HCT116 (cell line): ENCODE results near the gene PLCG2. TPM values are rescaled to one million over a fixed set of nuclear protein-coding genes. Genes with fewer than 3 reads are reported as not detected.

Experiments used
- ATAC-seq: fragments of 200-7000 bp; cut with Tn5 transposase; 2 replicates; pipeline ENCODE4 v1.9.1; 2020; ENCODE audit warnings: mild to moderate bottlenecking, moderate library complexity
- BruUV-seq: library from RNA; stranded (reverse); fragments of 400-500 nt; replicated peaks from 2 replicates; lab custom pipeline; 2021; lab: Mats Ljungman, UMichigan
- CTCF ChIA-PET: fragments of 300-600 bp; sonication (Branson Sonifier 250); formaldehyde crosslinking; loops from one replicate; lab custom pipeline; 2021; ENCODE audit warnings: antibody characterized with exemption; lab: Charles Lee
- POLR2A ChIA-PET: fragments of 300-600, 350-600 bp; sonication (Branson Sonifier 250); formaldehyde crosslinking; loops from one replicate; lab custom pipeline; 2021; ENCODE audit warnings: antibody characterized with exemption; lab: Charles Lee
- RAD21 ChIA-PET, 2 experiments: fragments of 300-600 bp; sonication (Branson Sonifier 250); formaldehyde crosslinking; loops; one replicate each; lab custom pipeline; 2023; ENCODE audit warnings: low total read pairs in 2 of 2; ENCODE audit not compliant: uncharacterized antibody in 2 of 2, unreplicated experiment in 2 of 2, low non-redundant PET in 1 of 2; lab: Charles Lee
- DNase-seq: peaks from one replicate; pipeline ENCODE4 v3.0.0-alpha.2; 2010; ENCODE audit warnings: low read depth, low spot score
- H2AFZ ChIP-seq: fragments of 200-600 bp; shearing (Covaris generic), sonication (generic); 2 replicates; pipeline ENCODE4 v1.6.1; 2017; ENCODE audit warnings: low read depth, mixed run types, mixed read lengths, antibody characterized with exemption, low read length; ENCODE audit not compliant: poor library complexity, severe bottlenecking
- H3K27ac ChIP-seq: 2 replicates; pipeline ENCODE4 v1.5.1; 2012; ENCODE audit warnings: low read depth, low read length
- H3K27me3 ChIP-seq: fragments of 200-600 bp; sonication (generic); 2 replicates; pipeline ENCODE4 v1.6.1; 2016; ENCODE audit warnings: mixed run types, low read length, mixed read lengths; ENCODE audit not compliant: insufficient read depth
- H3K36me3 ChIP-seq, 2 experiments: fragments of 200-500 bp in 1 of 2; fragments of 200-600 bp in 1 of 2; sonication (Bioruptor generic) in 1 of 2; sonication (generic) in 1 of 2; 2 replicates each; pipeline versions ENCODE4 v1.5.1 to v1.6.1; 2014 to 2016; ENCODE audit warnings: low read length in 2 of 2, inconsistent platforms in 1 of 2, mixed read lengths in 1 of 2, mixed run types in 1 of 2; ENCODE audit not compliant: insufficient read depth in 2 of 2, control insufficient read depth in 1 of 2
- H3K4me1 ChIP-seq, 2 experiments: fragments of 200-600 bp in 1 of 2; sonication (generic) in 1 of 2; 2 replicates each; pipeline versions ENCODE4 v1.5.1 to v1.6.1; 2012 to 2017; ENCODE audit warnings: low read length in 2 of 2, inconsistent platforms in 1 of 2, mild to moderate bottlenecking in 1 of 2, mixed read lengths in 1 of 2, mixed run types in 1 of 2, moderate library complexity in 1 of 2; ENCODE audit not compliant: insufficient read depth in 2 of 2, control insufficient read depth in 1 of 2
- H3K4me2 ChIP-seq: fragments of 200-600 bp; sonication (generic); 2 replicates; pipeline ENCODE4 v1.6.1; 2017; ENCODE audit warnings: mixed run types, low read length, mixed read lengths
- H3K4me3 ChIP-seq, 2 experiments: fragments of 200-600 bp in 1 of 2; sonication (generic) in 1 of 2; replicated peaks in 1 of 2; 2 replicates each; pipeline ENCODE4 v1.5.1; 2011 to 2016; ENCODE audit warnings: low read length in 2 of 2, control low read depth in 1 of 2, low read depth in 1 of 2, mild to moderate bottlenecking in 1 of 2, mixed read lengths in 1 of 2, mixed run types in 1 of 2
- H3K79me2 ChIP-seq: fragments of 200-600 bp; sonication (generic); 2 replicates; pipeline ENCODE4 v1.6.1; 2017; ENCODE audit warnings: mild to moderate bottlenecking, mixed run types, low read length, moderate library complexity, mixed read lengths; ENCODE audit not compliant: insufficient read depth
- H3K9ac ChIP-seq: fragments of 200-600 bp; sonication (generic); 2 replicates; pipeline ENCODE4 v1.6.1; 2016; ENCODE audit warnings: low read length, mixed read lengths
- H3K9me2 ChIP-seq: fragments of 200-600 bp; sonication (generic), shearing (Covaris generic); 2 replicates; pipeline ENCODE4 v1.6.1; 2017; ENCODE audit warnings: mixed run types, mild to moderate bottlenecking, moderate library complexity; ENCODE audit not compliant: insufficient read depth
- H3K9me3 ChIP-seq, 2 experiments: fragments of 200-500 bp in 1 of 2; fragments of 200-600 bp in 1 of 2; sonication (Bioruptor generic) in 1 of 2; sonication (generic) in 1 of 2; 2 replicates each; pipeline ENCODE4 v1.6.1; 2014 to 2017; ENCODE audit warnings: low read length in 2 of 2, mixed read lengths in 2 of 2, inconsistent platforms in 1 of 2, low read depth in 1 of 2, mild to moderate bottlenecking in 1 of 2, mixed run types in 1 of 2, moderate library complexity in 1 of 2; ENCODE audit not compliant: control insufficient read depth in 1 of 2, insufficient read depth in 1 of 2
- H4K20me1 ChIP-seq: fragments of 200-600 bp; sonication (generic), shearing (Covaris generic); 2 replicates; pipeline ENCODE4 v1.6.1; 2017; ENCODE audit warnings: mixed run types, mild to moderate bottlenecking, moderate library complexity; ENCODE audit not compliant: insufficient read depth
- CTCF ChIP-seq, 3 experiments: fragments of 200-600 bp in 1 of 3; sonication (generic) in 1 of 3; IDR thresholded peaks in 2 of 3; conservative IDR thresholded peaks in 1 of 3; 2 replicates each; pipeline ENCODE4 v1.5.1; 2012 to 2017; ENCODE audit warnings: low read depth in 2 of 3, low read length in 2 of 3, antibody characterized with exemption in 1 of 3, borderline replicate concordance in 1 of 3, control low read depth in 1 of 3, mild to moderate bottlenecking in 1 of 3, mixed read lengths in 1 of 3, mixed run types in 1 of 3, moderate library complexity in 1 of 3; ENCODE audit not compliant: insufficient read depth in 1 of 3
- EZH2phosphoT487 ChIP-seq: fragments of 200-600 bp; IDR thresholded peaks from 2 replicates; pipeline ENCODE4 v1.6.1; 2018; ENCODE audit warnings: antibody characterized with exemption, borderline replicate concordance
- TCF7L2 ChIP-seq: IDR thresholded peaks from 2 replicates; pipeline ENCODE4 v1.7.0; 2011; ENCODE audit warnings: borderline replicate concordance, inconsistent platforms; ENCODE audit not compliant: insufficient read depth, insufficient read length; ENCODE audit errors: extremely low read depth
- intact Hi-C: fragments of 100-400 bp; cut with micrococcal nuclease; formaldehyde crosslinking; loops from 2 replicates; pipeline ENCODE4 v1.10.0; 2022
- total RNA-seq: library from RNA; stranded (reverse); gene quantifications from one replicate; pipeline ENCODE4 v1.2.1, GENCODE V29; 2021; ENCODE audit not compliant: unreplicated experiment

PLCG2 gene
- total RNA-seq, 1 experiment from 2014 or later: 31.2 TPM

GRCh38 chr16:81939164-81940056 is 160.3 kb downstream of the PLCG2 start:
- Histone ChIP-seq H3K27ac (no peak overlapping the region), H4K20me1 (no peaks in the 10 kb centered on the region), H3K79me2 (no peaks in the 10 kb centered on the region), H3K27me3 (no peaks in the 10 kb centered on the region), H2AFZ (no peak overlapping the region), H3K9me3 (no peaks in the 10 kb centered on the region)
- ChIA-PET POLR2A (no interaction called here), RAD21 (interaction anchor here in 1 of 2 experiments (1.4 kb wide), 1 partner anchor 58 kb away, joined by 4 read pairs; no protein-coding TSS in a partner anchor)
- no TSS peak for BruUV-seq
- intact Hi-C loops: loop anchor here (1.0 kb wide), 2 partner anchors 123 to 291 kb away; no protein-coding TSS in a partner anchor
- DNase-seq (no peak), ATAC-seq (peak; percentile 39)
- peak in 1 of 3 experiments; percentile 26; a peak in 1 of 6 replicates for TF ChIP-seq CTCF (IDR thresholded peaks at IDR 0.05 in 2 of 3, conservative IDR thresholded peaks at IDR 0.05 in 1 of 3; ENCODE audit: borderline replicate concordance in 1 of 3, insufficient read depth in 1 of 3, low read depth in 2 of 3, low read length in 2 of 3)
- no peak for TF ChIP-seq EZH2phosphoT487
- TF ChIP-seq TCF7L2: peak; percentile 78
- TF ChIP-seq, all 23 proteins: peak for 2
- CTCF ChIA-PET: interaction anchor here (1.1 to 6.7 kb wide), 5 partner anchors 9 to 404 kb away, joined by 3 to 35 read pairs (median 6); no protein-coding TSS in a partner anchor
- Histone ChIP-seq H3K4me2 (no peak overlapping the region), H3K4me1 (peaks cover 8 to 11% of the 10 kb centered on the region in 2 experiments; a peak in 3 of 4 replicates), H3K4me3 (no peak overlapping the region), H3K36me3 (no peaks in the 10 kb centered on the region), H3K9ac (no peak overlapping the region), H3K9me2 (no peaks in the 10 kb centered on the region)
